Stimulated activated memory B cell treated with anti-CD40 and anti-IgM and Interleukin-4, amounts not matched to agents 10 μg/mL and 1 μg/mL and 100 μg/mL, for 72 hours (primary cell): Measurements from ENCODE around the gene HIPK2.

Experiments used
- ATAC-seq: fragments of 150-1000 bp; cut with Tn5 transposase; 2 replicates; pipeline ENCODE4 v1.10.0; 2021
- H3K27ac Mint-ChIP-seq: one replicate; pipeline ENCODE4 v1.8.0; 2022; ENCODE audit warnings: mild to moderate bottlenecking, mixed read lengths
- H3K27me3 Mint-ChIP-seq: one replicate; pipeline ENCODE4 v1.8.0; 2022; ENCODE audit warnings: mixed read lengths
- H3K36me3 Mint-ChIP-seq: one replicate; pipeline ENCODE4 v1.8.0; 2022; ENCODE audit warnings: mixed read lengths
- H3K4me1 Mint-ChIP-seq: one replicate; pipeline ENCODE4 v1.8.0; 2022; ENCODE audit warnings: mixed read lengths
- H3K4me3 Mint-ChIP-seq: one replicate; pipeline ENCODE4 v1.8.0; 2022; ENCODE audit warnings: mild to moderate bottlenecking, moderate library complexity, mixed read lengths
- H3K9me3 Mint-ChIP-seq: one replicate; pipeline ENCODE4 v1.8.0; 2022; ENCODE audit warnings: mixed read lengths

The HIPK2 gene

DNA sequence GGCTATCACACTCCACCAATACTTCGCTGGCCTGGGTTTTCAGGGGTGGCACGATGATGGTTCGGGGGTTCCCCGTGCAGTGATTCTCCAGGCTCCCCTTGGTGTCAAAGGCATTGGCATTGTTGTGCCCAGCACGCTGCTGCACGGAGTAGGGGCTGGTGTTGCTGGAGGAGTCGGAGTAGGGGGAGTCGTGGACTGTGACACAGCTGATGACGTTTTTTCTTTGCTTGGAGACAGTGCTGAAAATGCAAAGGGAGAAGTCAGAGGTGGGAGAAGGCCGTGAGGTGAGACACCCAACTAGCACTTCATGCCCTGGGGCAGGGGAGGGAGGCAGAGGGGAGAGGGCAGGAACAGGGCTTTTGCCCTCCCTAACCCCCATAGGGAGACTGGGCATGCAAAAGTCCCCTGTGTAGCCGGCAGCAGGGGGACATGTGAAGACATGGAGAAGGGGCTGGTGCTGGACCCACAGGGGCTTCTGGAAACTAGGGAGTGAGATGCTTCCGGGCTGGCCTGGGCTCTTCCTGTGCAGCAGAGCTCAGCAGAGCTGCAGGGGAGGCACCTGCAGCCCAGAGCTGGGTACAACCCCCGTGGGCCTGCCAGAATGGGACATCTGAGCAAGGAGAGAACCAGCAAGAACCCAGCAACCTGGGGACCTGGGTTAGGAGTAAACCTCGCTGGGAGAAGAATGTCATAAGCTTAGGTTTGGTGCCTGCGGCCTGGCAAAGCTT lies 193.8 kb downstream of the HIPK2 start:
- Mint-ChIP-seq H3K36me3 (peaks cover 79% of the 10 kb centered on the region), H3K27me3 (no peaks in the 10 kb centered on the region), H3K27ac (no peak overlapping the region), H3K4me1 (no peaks in the 10 kb centered on the region), H3K9me3 (no peaks in the 10 kb centered on the region), H3K4me3 (no peak overlapping the region)
- ATAC-seq: no peak

GRCh38 chr7:139582671-139583155 lies 195.1 kb downstream of the HIPK2 start:
- no peaks in the 10 kb centered on the region for H3K4me1 Mint-ChIP-seq
- peaks cover 74% of the 10 kb centered on the region for H3K36me3 Mint-ChIP-seq
- H3K27me3 Mint-ChIP-seq: no peaks in the 10 kb centered on the region
- no peaks in the 10 kb centered on the region for H3K9me3 Mint-ChIP-seq
- H3K4me3 Mint-ChIP-seq: no peak overlapping the region
- H3K27ac Mint-ChIP-seq: no peak overlapping the region
- no peak for ATAC-seq

- no peaks in the 10 kb centered on the region for H3K27me3 Mint-ChIP-seq
- no peak for ATAC-seq
- H3K36me3 Mint-ChIP-seq: peaks cover 74% of the 10 kb centered on the region
- H3K9me3 Mint-ChIP-seq: no peaks in the 10 kb centered on the region
- H3K27ac Mint-ChIP-seq: no peak overlapping the region
- no peaks in the 10 kb centered on the region for H3K4me1 Mint-ChIP-seq
- no peak overlapping the region for H3K4me3 Mint-ChIP-seq
Observed at GRCh38 chr7:139582130-139582650, 195.6 kb downstream of the HIPK2 start.

- ATAC-seq: no peak
- Mint-ChIP-seq H3K9me3 (no peaks in the 10 kb centered on the region), H3K27me3 (no peaks in the 10 kb centered on the region), H3K4me1 (no peaks in the 10 kb centered on the region), H3K4me3 (no peak overlapping the region), H3K36me3 (peaks cover 69% of the 10 kb centered on the region), H3K27ac (no peak overlapping the region)
Observed at GRCh38 chr7:139580435-139580834, 197.4 kb downstream of the HIPK2 start.

DNA sequence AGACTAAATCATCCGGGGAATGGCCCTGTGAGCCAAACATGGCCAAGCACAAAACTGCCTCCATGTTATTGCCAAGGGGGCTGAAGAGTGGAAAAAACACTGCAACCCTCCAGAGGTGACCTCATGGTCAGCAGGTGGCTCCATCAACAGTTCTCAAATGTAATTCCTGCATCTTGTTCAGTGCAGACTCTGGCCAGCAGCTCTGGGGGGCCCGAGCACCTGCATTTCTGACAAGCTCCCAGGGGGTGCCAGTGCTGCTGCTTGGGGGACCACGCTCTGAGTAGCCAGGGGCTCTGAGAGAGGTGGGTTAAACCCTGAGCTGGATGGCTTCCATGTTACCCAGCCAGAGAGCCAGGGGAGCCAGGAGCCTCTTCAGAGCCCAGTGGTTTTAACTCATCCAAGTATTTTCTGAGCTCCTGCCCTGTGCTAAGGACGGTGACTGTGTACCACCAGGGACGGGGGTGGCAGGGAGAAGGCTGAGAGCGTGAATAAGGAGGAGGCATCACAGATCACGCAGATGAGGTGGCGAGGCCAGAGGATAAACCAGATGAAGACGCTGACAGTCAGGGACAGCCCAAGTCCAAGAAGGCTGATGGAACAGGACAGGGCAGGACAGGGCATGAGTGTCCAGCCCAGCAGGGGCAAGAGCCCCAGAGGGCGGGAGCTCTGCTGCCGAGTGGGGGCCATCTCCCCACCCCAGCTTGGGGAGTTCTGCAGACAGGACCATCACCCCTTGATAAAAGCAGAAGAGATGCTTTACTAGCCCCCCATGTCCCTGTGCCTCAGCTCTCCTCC lies 201.4 kb downstream of the HIPK2 start:
- no peak overlapping the region for H3K27ac Mint-ChIP-seq
- peaks cover 76% of the 10 kb centered on the region for H3K36me3 Mint-ChIP-seq
- no peak for ATAC-seq
- no peaks in the 10 kb centered on the region for H3K27me3 Mint-ChIP-seq
- H3K4me1 Mint-ChIP-seq: no peaks in the 10 kb centered on the region
- no peaks in the 10 kb centered on the region for H3K9me3 Mint-ChIP-seq
- no peak overlapping the region for H3K4me3 Mint-ChIP-seq

GRCh38 chr7:139575338-139575680 lies 202.5 kb downstream of the HIPK2 start:
- Mint-ChIP-seq H3K36me3 (peaks cover 79% of the 10 kb centered on the region), H3K9me3 (no peaks in the 10 kb centered on the region), H3K27ac (no peak overlapping the region), H3K4me1 (no peaks in the 10 kb centered on the region), H3K4me3 (no peak overlapping the region), H3K27me3 (no peaks in the 10 kb centered on the region)
- ATAC-seq: no peak

GRCh38 chr7:139574618-139575337 lies 203.0 kb downstream of the HIPK2 start:
- Mint-ChIP-seq H3K36me3 (peaks cover 74% of the 10 kb centered on the region), H3K27me3 (no peaks in the 10 kb centered on the region), H3K9me3 (no peaks in the 10 kb centered on the region), H3K4me3 (no peak overlapping the region), H3K4me1 (no peaks in the 10 kb centered on the region), H3K27ac (no peak overlapping the region)
- no peak for ATAC-seq

DNA sequence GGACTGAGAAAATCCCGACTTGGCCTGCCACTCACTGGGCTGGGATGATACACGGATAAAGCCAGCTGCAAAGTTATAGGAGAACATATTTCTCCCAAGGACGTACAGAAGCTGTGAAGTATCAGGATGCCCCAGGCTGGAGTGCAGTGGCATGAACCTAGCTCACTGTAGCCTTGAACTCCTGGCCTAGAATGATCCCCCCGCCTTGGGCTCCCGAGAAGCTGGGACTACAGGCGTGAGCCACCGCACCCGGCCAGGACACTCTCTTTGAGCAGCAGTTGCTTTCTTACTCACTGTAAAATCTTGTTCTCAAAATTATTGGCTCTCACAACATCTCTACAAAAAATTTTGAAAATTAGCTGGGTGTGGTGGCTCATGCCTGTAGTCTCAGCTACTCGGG lies 203.9 kb downstream of the HIPK2 start:
- Mint-ChIP-seq H3K27me3 (no peaks in the 10 kb centered on the region), H3K9me3 (no peaks in the 10 kb centered on the region), H3K27ac (no peak overlapping the region), H3K4me1 (no peaks in the 10 kb centered on the region), H3K36me3 (peaks cover 67% of the 10 kb centered on the region), H3K4me3 (no peak overlapping the region)
- no peak for ATAC-seq

DNA sequence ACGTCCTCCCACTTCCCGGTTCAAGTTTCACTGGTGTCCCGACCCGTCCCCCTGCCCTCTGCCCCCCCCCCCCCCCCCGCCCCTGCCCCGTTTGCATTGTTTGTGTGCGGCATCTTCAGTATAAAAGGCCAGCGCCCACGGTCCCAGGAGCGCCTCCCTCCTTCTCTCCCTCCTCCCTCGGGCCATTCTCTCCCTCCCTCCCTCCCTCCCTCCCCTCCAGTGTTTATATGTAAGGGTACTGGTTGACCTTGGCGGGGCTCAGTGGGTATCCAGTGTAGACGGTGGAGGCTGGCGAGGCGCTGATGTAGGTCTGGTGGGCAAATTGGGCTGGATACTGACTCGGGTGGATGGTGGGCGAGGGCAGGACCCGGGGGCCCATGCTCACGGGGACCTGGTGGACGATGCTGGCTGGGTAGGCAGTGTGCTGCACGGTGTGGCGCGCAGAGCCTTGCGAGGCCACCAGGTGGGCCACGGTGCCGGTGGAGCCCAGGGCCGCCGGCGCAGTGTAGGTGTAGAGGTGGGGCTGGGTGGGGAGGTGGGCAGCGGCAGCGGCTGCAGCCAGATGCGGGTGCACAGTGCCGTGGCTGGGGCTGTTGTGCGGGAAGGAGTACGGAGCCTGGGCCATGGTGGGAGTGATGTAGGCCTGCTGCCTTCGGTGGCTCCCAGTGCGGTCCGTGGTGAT lies 205.0 kb downstream of the HIPK2 start:
- Mint-ChIP-seq H3K4me1 (no peaks in the 10 kb centered on the region), H3K9me3 (no peaks in the 10 kb centered on the region), H3K36me3 (peaks cover 69% of the 10 kb centered on the region), H3K4me3 (no peak overlapping the region), H3K27ac (no peak overlapping the region), H3K27me3 (no peaks in the 10 kb centered on the region)
- no peak for ATAC-seq

DNA sequence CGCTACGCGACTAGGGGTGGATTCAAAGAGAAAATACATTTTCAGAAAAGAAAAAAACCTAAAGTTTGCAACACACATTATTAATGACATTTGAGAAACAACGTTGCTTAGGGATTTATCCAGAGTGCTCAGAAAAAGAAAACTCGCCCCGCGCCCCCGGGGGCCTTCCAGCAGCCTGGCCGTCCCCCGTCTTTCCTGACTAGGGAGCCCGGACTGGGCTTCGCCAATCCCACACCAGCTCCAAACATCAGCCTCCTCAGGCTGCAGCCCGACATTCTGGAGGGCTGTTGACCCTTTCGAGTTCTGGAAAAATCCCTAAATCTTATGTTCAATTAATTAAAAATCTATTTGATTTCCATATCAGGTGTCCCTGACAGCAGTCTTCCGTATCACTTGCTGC lies 205.7 kb downstream of the HIPK2 start:
- Mint-ChIP-seq H3K36me3 (peaks cover 67% of the 10 kb centered on the region), H3K4me3 (no peak overlapping the region), H3K27me3 (no peaks in the 10 kb centered on the region), H3K27ac (no peak overlapping the region), H3K9me3 (no peaks in the 10 kb centered on the region), H3K4me1 (no peaks in the 10 kb centered on the region)
- ATAC-seq: no peak

GRCh38 chr7:139571651-139572050 lies 206.1 kb downstream of the HIPK2 start:
- Mint-ChIP-seq H3K4me1 (no peaks in the 10 kb centered on the region), H3K27ac (no peak overlapping the region), H3K27me3 (no peaks in the 10 kb centered on the region), H3K4me3 (no peak overlapping the region), H3K36me3 (peaks cover 66% of the 10 kb centered on the region), H3K9me3 (no peaks in the 10 kb centered on the region)
- no peak for ATAC-seq

GRCh38 chr7:139571190-139571589 lies 206.6 kb downstream of the HIPK2 start:
- ATAC-seq: no peak
- no peaks in the 10 kb centered on the region for H3K9me3 Mint-ChIP-seq
- H3K36me3 Mint-ChIP-seq: peaks cover 62% of the 10 kb centered on the region
- H3K4me3 Mint-ChIP-seq: no peak overlapping the region
- H3K4me1 Mint-ChIP-seq: no peaks in the 10 kb centered on the region
- no peaks in the 10 kb centered on the region for H3K27me3 Mint-ChIP-seq
- no peak overlapping the region for H3K27ac Mint-ChIP-seq

GRCh38 chr7:139570626-139571025 lies 207.2 kb downstream of the HIPK2 start:
- H3K4me1 Mint-ChIP-seq: no peaks in the 10 kb centered on the region
- no peak overlapping the region for H3K27ac Mint-ChIP-seq
- no peaks in the 10 kb centered on the region for H3K27me3 Mint-ChIP-seq
- H3K36me3 Mint-ChIP-seq: peaks cover 58% of the 10 kb centered on the region
- ATAC-seq: no peak
- no peak overlapping the region for H3K4me3 Mint-ChIP-seq
- H3K9me3 Mint-ChIP-seq: no peaks in the 10 kb centered on the region

GRCh38 chr7:139570119-139570518 lies 207.7 kb downstream of the HIPK2 start:
- ATAC-seq: no peak
- no peaks in the 10 kb centered on the region for H3K4me1 Mint-ChIP-seq
- H3K27me3 Mint-ChIP-seq: no peaks in the 10 kb centered on the region
- H3K4me3 Mint-ChIP-seq: no peak overlapping the region
- no peaks in the 10 kb centered on the region for H3K9me3 Mint-ChIP-seq
- H3K27ac Mint-ChIP-seq: no peak overlapping the region
- peaks cover 52% of the 10 kb centered on the region for H3K36me3 Mint-ChIP-seq
